Superior temporal gyrus (tissue), 1 donor: ENCODE data around the gene AGAP1.

ENCODE experiments used
- DNase-seq: peaks from one replicate; pipeline ENCODE4 v3.0.0-alpha.2; 2016; ENCODE audit errors: extremely low spot score

AGAP1 gene

DNA sequence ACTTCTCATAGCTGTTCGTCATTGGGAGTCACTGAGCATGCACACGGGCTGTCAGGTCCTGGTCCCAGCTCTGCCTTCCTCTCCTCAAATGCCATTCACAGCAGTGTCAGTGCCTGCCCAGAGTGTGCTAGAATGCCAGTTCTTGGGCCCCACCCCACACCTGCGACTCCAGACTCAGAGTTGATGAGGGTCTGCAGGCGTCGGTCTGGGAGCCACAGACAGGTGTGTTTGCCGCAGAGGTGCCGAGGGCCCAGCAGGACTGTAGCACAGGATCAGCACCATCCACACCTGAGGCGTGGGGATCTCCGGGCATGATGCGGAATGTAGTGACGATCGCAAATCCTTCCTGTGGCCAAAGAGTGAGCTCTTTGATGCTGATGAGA, 56.5 kb downstream of the AGAP1 start:
- DNase-seq, result no peak

DNA sequence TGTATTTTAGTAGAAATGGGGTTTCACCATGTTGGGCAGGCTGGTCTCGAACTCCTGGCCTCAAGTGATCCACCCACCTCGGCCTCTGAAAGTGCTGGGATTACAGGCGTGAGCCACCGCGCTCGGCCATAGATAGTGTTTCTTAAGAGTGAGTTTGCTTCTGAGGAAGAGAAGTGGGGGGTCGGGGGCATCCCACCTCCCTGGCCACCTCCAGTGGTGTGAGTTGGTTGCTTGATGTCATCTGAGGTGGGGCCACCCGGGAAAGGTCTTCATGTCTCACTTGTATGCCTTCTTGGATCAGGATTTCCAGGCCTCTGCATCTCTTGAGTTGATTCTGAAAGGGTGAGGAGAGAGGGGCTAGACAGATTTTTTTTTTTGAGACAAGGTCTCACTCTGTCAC, 57.1 kb downstream of the AGAP1 start:
- no peak for DNase-seq

DNA sequence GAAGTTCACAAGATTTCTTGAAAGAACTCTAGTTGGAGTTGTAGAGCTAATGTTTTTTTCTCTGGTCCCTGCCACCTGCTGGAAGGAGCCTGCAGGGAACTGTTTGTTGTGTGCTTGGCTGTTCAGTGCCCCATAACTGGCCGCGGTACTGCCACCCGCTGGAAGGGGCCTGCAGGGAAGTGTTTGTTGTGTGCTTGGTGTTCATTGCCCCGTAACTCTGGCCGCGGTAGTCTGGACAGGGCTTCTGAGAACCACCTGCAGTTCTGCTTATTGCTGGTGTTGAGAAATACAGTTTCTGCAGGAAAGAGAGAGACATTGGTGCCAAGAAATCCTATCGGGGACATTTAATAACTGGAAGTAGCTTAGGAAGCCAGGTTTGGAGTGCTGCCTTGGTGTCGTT, 58.1 kb downstream of the AGAP1 start:
- DNase-seq, result peak; percentile 70

DNA sequence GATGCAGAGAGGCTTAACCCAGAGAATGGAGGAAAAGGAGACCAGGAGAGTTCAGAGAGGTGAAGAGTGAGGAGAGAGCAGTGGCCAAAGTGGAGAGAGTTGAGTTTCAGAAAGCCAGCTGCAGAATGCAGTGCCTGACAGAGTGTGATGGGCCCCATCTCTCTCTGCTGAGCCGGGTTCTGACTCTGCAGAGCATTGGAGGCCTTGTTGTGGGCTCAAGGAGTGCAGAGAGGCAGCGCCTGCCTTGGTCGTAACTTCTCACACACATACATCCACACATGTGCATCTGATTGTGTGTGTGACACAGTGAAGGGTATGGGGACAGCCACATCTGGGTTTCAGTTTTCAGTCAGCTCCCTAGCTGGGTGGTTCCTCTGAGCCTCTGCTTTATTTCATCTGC, 58.8 kb downstream of the AGAP1 start:
- DNase-seq, result no peak

DNA sequence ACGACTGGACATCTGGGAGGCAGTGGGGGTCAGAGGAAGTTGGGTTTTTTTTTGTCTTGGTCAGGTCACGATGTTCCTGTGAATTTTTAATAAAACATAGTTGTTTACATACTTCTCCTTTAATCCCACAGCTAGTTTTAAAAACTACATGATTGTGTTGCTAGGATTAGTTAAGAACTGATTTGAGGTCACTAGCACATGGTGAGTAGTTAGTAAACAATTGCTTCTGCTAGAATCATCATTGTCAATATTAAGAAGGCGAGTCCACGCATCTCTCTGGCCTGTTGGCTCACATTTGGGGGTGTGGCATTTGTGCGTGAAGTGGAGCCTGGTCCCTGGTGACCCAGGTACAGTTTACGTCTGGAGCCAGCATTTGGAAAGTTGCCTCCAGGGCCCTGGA, 59.4 kb downstream of the AGAP1 start:
- no peak for DNase-seq

DNA sequence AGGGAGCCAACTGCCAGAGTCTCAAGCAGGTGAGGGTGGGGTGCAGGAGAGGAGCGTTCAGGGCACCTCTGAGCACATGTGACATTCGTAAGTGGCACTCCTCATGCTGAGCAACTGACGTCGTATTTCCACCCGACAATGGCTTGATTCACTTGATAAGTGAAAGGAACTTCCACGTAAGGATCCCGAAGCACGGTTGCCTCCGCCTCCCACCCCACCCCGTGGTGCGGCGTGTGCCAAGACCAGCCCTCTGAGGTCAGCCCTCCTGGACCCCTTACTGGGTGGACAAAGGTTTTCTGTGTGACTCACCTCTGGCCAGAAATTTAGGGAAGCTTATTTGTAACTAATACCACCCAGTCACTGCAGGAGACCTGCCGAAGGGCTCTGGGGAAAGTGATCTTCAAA, 59.9 kb downstream of the AGAP1 start:
- DNase-seq, result no peak

DNA sequence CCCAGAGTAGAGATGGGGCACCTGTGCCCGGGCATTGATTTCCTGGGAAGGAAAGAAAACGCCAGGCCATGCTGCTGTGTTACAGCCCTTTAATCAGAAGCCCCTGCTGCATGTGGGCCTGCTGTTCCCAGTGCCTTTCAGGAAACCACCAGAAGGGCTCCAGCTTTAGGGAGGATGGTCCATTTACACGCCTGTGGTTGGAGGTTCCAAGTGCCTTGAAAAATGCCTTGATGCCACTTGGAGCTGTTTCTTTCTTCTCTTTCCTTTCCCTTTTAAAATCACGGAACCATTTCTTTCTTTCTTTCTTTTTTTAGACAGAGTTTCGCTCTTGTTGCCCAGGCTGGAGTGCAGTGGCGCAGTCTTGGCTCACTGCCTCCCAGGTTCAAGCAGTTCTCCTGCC, 60.5 kb downstream of the AGAP1 start:
- no peak for DNase-seq

DNA sequence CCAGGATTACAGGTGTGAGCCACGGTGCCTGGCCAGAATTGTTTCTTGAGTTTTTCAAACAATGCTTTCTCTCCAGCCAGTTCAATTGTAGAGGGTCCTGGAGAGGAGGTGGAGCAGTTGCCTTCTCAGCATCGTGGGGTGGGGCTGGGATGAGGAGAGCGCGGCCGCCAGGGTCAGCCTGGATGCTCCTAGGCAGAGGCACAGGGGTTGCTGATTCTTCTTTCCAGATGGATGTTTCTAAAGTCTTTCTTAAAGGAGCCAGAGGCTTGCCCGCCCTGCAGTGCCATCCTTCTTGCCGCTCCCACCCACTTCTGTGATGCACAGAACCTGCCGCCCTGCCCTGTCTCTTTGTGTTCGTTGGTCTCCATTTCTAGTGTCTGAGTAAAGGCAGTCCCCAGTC, 61.1 kb downstream of the AGAP1 start:
- DNase-seq, result no peak

DNA sequence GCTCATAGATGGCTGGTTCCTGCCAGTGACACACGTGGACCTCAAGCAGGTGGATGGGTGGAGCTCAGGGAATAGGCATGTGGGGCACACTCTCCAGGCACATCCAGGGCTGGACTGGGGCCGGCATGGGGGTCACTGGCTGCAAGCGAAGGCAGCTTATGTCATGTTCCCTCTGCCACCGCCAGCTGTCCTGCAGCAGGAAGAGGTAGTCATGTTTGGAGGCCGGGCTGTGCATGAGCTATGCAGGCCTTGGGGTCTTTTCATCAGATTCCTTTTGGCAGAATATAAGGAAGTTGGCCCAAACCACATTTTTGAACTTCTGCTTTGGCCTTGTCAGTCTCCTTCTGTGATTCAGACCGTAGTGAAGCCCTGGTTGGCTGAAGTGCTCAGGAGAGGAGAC, 61.5 kb downstream of the AGAP1 start:
- DNase-seq, result no peak

DNA sequence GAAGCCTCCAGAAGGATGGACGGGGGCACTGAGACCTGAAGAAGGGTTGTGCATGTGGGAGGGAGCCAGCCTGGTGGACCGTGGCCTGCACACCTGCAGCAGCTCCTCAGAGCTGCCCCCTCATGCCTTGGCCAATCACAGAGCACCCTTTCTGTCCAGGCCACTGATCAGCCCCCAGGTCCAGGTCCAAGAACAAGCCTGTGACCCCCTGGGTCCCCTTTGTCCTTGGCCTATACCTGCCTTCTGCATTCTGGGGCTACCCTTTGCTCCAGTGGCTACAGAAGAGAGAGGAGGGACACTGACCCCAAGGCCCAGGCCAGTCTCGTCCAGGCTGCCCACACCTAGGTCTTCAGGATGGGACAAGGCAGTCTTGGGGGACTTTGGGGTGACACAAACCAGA, 62.2 kb downstream of the AGAP1 start:
- no peak for DNase-seq

DNA sequence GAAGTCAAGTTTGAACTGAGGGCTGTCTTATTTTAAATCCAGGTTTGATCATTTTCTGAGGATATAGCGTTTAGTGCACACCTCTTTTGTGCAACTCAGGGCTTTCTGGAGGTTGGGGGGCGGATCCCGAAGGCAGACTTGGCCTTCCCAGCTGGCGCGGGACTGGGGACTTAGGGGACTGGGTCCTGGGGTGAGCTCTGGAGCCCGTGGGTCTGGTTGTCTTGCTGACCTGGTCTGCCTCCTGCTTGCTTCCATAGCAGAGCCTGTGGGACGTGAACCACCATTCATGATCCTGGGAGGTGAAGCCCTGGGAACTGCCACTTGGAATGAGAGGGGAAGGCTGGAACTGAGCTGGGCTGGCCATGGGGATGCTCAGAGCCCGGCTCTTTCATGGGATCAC, 63.1 kb downstream of the AGAP1 start:
- no peak for DNase-seq

DNA sequence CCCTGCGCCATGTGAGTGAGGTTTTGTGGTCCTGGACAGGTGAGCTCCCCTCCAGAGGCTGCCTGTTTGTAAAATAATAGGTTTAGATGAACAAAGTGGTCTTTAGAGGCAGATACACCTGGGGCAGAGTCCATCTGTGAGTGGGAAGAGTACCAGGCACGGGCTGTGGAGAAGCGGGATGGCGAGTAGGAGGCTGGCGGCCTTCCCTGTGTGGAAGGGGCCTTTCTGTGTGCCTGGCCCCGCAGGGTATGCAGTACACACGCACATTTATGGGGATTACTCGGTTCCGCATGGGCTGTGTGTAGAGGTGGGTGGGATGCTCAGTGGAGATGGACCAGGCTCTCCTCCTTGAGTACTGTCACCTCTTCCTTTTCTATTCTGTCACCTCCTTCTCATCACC, 64.1 kb downstream of the AGAP1 start:
- no peak for DNase-seq

DNA sequence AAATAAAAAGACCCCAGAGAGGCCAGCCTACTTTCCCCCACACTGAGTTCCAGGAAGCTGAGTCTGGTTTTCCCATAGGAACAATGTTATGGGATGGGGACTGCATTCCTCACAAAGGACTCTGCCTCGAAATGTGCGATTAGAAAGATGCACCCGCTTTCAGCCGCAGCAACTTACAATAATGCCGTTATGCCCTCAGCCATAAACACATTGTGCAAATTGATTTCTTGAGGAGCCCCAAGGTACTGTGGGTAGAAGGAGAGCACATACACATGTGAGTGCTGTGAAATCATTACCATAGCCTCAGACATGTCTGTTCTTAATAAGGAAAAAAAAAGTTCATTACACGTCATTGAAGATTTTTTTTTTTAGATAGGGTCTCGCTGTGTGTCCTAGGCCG, 64.7 kb downstream of the AGAP1 start:
- no peak for DNase-seq

DNA sequence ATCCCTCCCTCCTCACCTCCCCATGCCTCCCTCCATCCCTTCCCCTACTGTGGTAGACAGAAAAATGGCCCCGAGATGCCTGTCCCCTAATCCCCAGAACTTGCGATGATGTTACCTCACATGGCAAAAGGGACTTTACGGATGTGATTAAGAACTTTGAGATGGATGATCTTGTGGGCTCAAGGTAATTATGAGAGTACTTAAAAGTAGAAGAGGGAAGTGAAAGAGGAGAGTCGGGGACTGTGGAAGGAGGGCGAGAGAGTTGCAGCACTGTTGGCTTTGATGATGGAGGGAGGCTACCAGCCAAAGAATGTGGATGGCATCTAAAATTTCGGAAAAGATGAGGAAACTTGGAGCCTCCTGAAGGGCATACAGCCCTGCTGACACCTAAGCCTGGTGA, 66.5 kb downstream of the AGAP1 start:
- DNase-seq, result no peak

DNA sequence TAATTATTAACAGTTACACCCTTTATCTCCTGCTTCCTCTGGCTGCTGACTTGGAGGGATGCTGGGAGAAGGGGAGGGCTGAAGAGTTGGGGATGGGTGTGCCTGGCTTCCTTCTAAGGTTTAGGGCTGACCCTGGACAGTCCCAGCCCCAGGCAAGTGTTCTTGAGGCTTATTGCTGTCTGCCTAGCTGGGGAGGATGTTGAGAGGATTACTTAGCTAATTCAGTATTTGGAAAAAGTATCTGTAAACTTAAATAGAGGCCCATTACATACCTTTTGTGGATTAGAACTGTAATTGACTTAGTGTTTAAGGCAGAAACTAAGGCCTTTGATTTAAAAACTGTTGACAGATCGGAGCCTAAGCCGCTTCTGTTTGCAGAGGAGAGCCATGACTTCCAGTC, 67.6 kb downstream of the AGAP1 start:
- no peak for DNase-seq

DNA sequence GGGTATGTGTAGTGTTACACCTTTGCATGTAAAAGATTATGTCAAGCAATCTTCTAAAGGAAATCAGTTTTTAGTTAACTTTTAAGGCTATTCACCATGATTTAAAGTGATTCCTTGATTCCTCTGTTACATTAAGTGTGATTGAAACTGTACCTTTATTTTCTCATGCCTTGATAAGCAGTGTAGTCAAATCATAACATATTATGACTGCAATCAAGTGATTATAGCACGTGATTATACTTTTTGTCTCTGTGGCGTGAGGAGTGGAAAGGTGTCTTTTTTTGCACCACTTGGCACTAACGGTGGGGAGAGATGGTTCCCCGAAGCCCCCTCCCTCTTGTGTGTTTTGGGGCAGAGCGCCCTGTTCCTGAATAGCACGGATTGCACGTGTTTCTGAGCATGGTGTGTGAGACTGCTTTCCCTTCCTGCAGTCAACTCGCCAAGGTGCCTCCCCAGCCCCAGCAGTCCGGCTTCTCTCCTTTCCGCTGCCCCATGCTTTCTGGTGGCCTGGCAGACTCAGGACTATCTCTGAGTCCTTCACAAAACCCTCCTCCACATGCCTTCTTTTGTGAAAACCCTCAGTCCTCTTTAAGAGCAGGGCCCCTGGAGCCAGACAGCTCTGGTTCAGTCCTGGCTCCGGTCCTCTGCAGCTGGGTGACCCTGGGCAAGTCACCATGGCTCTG, 68.4 kb downstream of the AGAP1 start:
- no peak for DNase-seq

DNA sequence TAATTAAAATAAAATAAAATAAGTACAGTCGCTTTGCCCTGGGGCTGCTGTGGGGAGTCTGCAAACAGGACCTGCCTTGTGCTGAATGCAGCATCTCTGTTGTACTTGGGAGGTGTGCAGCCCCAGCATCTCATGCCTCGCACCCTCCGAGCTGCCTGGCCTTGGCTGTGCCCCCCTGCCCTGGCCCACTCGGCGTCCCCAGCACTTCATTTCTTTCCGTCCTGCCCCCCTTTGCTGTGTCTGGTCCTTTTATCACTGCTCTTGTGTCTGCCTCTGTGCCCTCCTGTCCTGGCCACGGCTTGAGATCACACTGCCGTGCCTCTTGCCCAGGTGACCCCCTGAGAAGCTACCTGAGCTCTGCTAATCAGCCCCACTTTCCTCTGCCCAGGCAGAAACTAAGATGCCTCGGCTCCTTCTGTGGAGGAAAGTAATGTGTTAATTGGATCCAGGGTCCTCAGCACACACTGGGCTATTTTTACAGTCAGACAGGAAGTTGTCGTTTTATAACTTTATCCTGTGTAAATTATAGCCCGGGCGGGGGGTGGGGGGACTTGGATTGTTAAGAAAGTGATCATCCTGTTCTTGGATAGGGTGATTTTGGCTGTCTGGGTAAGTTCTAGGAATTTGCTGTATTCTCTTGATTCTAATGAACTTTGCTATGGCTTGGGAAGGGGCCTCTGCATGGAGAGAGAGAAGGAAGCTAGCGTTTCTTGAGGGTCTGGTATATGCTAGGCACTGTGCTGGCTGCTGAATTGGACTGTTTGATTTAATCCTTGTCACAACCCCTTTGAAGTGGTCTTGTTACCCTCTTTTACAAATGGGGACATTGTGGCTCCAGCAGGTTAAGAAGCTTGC, 69.4 kb downstream of the AGAP1 start:
- no peak for DNase-seq

DNA sequence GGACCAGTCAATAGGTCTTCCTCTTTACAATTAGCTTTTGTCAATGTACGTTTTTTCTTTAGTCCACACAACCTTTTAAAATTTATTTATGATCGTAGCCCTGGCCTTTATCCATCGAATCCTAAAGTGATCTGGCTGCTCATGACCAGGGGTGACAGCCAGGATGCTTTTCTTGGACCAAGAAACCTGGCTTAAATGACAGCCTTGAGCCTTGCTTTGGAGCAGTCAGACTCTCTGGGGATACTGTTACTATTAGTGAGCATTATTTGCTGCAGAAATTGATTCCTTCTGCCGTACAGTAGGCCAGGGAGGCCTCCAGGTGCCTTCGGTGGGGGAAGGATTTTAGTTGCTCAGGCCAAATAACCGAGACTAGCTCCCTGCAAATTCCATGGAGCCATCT, 70.2 kb downstream of the AGAP1 start:
- DNase-seq, result no peak

DNA sequence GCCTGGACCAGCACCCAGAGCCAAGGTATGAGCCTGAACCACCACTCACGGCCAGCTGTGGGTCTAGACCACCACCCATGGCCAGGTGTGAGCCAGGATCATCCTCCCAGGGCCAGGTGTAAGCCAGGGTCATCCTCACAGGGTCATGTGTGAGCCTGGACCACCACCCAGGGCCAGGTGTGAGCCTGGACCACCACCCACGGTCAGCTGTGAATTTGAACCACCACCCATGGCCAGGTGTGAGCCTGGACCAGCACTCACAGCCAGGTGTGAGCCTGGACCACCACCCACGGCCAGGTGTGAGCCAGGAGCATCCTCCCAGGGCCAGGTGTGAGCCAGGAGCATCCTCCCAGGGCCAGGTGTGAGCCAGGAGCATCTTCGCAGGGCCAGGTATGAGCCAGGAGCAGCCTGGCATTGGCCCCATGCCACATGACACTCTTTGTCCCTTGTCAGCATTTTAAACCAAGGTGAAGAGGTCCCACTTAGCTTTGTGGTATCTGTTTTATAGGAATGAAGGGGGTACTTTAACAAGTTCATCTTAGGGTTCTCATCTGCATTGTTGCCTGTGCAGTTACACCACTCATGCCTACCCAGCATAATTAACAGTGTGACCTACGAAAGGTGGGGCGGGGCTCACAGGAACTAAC, 71.2 kb downstream of the AGAP1 start:
- no peak for DNase-seq

DNA sequence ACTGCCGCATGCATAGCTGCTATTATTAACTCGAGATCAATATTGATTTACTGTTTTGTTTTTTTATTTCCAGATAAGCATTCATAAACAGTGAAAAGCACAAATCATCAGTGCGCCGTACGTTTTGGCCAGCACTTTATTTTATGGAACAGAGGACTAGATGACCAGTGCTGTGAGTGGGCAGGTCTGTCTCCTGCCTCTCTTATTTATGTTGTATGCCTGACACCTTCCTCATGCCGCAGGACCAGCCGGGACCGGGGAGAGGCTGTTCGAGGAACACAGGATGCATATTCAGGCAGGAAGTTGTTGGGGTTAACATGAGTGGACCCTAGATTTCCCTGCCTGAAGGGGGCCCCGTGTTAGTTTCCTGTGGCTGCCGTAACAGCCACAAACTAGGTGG, 72.6 kb downstream of the AGAP1 start:
- no peak for DNase-seq

DNA sequence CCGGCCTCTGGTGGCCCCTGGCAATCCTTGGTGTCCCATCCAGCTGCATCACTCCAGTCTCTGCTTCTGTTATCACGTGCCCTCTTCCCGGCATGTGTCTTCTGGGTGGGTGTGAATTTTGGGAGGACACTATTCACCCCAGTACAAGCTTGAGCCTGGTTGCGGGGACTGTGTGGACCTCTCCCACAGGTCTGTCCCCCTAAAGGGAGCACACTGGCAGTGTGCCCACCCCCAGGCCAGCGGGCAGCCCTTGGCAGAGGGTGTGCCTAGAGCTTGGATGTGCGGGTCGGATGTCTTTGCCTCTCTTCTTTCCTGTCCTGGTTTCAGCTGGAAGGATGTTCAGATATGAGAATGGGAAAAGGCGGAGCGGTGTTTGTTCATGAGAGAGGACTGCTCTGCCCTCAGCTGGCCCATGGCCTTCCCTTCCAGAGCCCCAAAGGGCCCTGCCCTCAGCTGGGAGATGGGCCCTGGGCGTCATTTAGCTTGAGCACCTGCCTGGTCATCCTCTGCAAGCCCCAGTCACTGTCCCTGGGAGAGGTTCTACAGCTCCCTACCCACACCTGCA, 73.2 kb downstream of the AGAP1 start:
- DNase-seq, result no peak

DNA sequence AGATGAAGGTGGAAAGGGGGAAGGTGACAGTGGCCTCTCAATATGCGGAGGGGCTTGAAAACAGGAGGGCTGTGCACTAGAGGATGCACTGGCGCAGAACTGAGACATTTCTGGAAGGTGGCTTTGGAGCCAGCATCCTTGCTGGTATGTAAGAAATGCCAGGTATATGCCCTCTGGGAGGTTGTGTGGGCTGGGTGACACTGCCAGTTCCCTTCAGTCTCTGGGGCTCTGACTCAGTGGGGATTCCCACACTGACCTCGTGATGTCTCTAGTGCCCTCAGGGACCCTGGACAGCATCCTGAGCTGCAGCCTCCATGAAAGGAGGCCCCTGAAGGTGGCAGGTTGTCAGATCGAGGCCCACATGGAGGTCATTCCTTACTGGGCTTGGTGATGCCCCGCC, 74.0 kb downstream of the AGAP1 start:
- DNase-seq, result no peak

DNA sequence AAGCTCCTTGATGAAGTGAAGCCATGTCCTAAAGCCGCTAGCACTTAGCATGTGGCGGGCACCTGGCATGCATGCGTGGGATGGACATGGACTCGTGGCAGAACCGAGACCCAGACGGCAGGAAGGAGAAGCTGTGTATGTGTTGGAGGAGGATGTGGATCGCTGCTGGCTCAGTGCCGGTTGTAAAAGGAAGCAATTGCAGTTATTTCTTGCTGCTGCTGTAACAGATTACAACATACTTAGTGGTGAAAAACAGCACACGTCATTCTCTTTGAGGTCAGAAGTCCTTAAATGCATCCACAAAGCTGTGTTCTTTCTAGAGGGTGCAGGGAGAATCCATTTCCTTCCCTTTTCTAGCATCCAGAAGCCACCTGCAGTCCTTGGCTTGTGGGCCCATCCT, 74.6 kb downstream of the AGAP1 start:
- no peak for DNase-seq
